Urinary bladder (tissue), 4 donors: ENCODE data around the gene FCHSD2. TPM values are rescaled to one million over a fixed set of nuclear protein-coding genes. Genes with fewer than 3 reads are reported as not detected.

Experiments used
- DNase-seq: peaks from one replicate; pipeline ENCODE4 v3.0.0-alpha.2; 2015; ENCODE audit errors: extremely low spot score
- H3K27ac ChIP-seq: one replicate; pipeline ENCODE4 v1.5.1; 2013; ENCODE audit warnings: low read depth, mild to moderate bottlenecking, moderate library complexity
- H3K36me3 ChIP-seq: one replicate; pipeline ENCODE4 v1.6.1; 2013; ENCODE audit warnings: mild to moderate bottlenecking, moderate library complexity; ENCODE audit not compliant: insufficient read depth
- H3K4me1 ChIP-seq: one replicate; pipeline ENCODE4 v1.6.1; 2013; ENCODE audit warnings: mild to moderate bottlenecking, moderate library complexity; ENCODE audit not compliant: insufficient read depth
- H3K4me3 ChIP-seq: one replicate; pipeline ENCODE4 v1.5.1; 2013; ENCODE audit warnings: low read depth, low read length
- WGBS: extraction: QIAGEN DNeasy Blood & Tissue Kit; methylation state at CpG from one replicate; pipeline ENCODE4 v1.1.7; 2013; 5-methylcytosine and 5-hydroxymethylcytosine counted together
- polyA plus RNA-seq: library from polyadenylated mRNA; stranded (reverse); fragments of 200-250 nt; gene quantifications from one replicate; pipeline ENCODE4 v1.2.3, GENCODE V29; 2013
- total RNA-seq: library from RNA; depleted of rRNA; stranded (reverse); fragments of >200 nt; gene quantifications from one replicate; pipeline ENCODE4 v1.2.3, GENCODE V29; 2014
- donor health status: healthy with polysubstance abuse.
- donor health status: healthy.

Gene FCHSD2
- total and polyA plus RNA-seq, 2 donors: 21.4 to 40.5 TPM

DNA sequence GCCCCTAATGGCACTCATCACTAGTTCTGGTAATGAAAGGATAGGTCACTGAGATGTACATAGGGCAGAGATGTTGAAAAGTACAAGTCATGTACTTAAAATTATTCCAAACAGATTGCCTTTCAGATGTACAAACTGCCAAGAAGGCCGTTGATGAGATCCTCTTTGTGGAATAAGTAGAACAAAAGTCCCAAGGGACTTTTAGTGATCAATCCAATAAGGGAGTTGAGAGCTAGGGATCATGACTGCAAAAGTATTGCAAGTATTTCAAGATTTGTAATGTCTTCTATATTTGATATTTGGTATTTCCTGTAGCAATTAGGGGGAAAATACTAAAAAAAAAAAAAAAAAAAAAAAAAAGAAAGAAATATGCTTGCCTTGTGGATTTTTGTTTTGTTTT is 245.7 kb downstream of the FCHSD2 start:
- no peak overlapping the region for H3K4me3 ChIP-seq
- DNase-seq: no peak
- H3K27ac ChIP-seq: no peak overlapping the region
- peaks cover 2% of the 10 kb centered on the region for H3K36me3 ChIP-seq
- 87% methylated on average over 1 of the region's 1 CpG for WGBS
- H3K4me1 ChIP-seq: no peaks in the 10 kb centered on the region

DNA sequence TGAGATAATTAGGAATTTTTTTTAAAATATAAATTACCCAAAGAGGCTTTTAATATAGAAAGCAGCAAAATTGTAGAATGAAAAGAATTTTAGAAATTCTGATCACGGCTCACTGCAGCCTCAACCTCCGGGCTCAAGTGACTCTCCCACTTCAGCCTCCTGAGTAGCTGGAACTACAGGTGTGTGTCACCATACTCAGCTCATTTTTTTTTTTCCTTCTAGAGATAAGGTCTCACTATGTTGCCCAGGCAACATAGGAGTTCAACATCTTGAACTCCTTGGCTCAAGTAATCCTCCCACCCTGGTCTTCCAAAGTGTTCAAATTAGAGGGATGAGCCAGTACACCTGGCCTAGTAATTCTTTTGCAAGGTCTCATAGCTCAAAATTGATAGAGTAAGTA is 251.2 kb downstream of the FCHSD2 start:
- Histone ChIP-seq H3K27ac (no peak overlapping the region), H3K4me1 (no peaks in the 10 kb centered on the region), H3K4me3 (no peak overlapping the region), H3K36me3 (peaks cover 5% of the 10 kb centered on the region)
- WGBS: over 99% methylated on average over 2 of the region's 2 CpGs
- no peak for DNase-seq

DNA sequence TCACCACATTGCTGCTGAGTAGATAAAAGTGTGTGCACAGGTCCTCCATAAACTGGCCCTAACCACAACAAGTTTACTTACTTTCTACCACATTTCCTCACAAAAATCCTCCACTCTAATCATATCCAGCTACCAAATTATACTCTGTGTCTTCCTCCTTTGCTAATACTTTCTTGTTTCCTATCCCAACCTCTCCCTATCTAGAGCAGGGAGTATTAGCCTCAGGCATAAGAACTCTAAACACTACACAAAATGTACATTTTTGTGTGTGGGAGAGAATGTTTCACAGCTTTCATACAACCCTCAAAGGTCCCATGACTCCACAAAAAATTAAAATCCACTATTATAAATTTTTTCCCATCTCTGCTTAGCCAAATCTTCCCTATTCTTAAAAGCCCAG is 255.5 kb downstream of the FCHSD2 start:
- Histone ChIP-seq H3K4me3 (no peak overlapping the region), H3K36me3 (peaks cover 5% of the 10 kb centered on the region), H3K4me1 (no peaks in the 10 kb centered on the region), H3K27ac (no peak overlapping the region)
- DNase-seq: no peak

DNA sequence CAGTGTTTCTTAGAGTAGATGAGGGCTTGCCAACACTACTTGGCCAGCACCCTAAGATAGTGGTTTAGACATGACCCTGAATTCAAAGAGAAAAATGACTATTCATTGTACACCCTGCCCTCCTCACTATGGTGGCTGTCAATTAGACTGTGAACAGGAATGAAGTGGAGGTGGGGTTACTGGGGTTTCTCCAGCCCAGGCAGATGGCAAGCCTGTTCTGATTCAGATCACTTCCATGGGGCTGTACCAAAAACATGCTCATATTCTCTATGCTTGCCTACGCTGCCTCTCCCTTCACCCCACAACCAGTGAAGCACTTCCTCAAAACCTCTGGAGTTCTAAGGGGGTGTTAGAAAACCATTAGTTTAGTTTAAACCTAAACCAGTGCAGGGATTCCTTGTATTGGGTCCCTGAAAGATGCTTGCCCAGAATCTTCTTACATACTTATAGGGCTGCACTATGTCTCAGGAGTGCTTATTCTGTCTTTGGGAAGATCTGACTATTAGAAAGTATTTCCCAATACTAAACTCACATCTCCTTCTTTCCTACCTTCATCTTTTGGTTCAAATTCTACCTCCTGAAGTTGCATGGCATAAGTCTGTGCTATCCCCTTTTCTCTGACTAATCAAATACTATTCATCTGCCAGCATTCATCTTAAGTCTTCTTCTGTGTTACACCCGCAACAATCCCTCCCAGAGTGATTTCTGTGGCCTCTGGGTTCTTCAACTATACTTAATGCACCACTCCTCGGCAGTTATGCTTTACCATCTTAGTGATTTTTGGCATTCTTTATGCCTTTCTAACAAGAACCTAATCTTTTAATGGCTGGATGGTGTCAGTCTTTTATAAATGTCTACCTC is 256.1 kb downstream of the FCHSD2 start:
- DNase-seq: no peak
- Histone ChIP-seq H3K4me1 (no peaks in the 10 kb centered on the region), H3K36me3 (peaks cover 5% of the 10 kb centered on the region), H3K4me3 (no peak overlapping the region), H3K27ac (no peak overlapping the region)
- WGBS: 95% methylated on average over 3 of the region's 3 CpGs

DNA sequence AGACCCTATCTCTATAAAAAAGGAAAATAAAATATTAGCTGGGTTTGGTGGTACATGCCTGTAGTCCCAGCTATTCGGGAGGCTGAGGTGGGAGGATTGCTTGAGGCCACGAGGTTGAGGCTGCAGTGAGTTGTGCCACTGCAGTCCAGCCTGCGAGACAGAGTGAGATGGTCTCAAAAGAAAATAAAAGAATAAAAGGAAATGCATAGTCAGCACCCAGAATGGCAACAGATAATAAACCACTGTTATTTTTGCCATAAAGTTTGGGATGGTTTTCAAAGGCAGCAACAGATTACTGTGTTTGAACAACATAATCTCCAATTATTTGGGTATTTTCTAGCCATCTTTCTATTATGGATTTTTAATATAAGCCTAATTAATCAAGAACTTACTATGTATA is 266.0 kb downstream of the FCHSD2 start:
- Histone ChIP-seq H3K27ac (no peak overlapping the region), H3K4me3 (no peak overlapping the region), H3K4me1 (no peaks in the 10 kb centered on the region), H3K36me3 (no peaks in the 10 kb centered on the region)
- WGBS: 97% methylated on average over 3 of the region's 3 CpGs
- DNase-seq: no peak

DNA sequence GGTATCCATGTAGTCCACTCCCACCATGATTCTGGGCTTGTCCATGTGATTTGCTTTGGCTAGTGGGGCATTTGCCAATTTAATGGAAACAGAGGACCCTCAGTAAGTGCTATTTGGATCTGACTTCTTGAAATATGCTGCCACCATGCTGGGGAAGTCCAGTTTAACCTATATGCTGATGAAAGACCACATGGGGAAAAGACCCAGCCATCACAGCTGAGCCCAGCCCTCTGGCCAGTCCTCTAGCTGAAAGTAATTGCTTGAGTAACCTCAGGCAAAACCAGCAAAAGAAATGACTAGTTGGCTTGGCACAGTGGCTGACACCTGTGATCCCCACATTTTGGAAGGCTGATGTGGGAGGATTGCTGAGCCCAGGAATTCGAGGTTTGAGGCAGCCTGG is 266.4 kb downstream of the FCHSD2 start:
- Histone ChIP-seq H3K27ac (no peak overlapping the region), H3K36me3 (no peaks in the 10 kb centered on the region), H3K4me3 (no peak overlapping the region), H3K4me1 (no peaks in the 10 kb centered on the region)
- 96% methylated on average over 1 of the region's 1 CpG for WGBS
- no peak for DNase-seq

DNA sequence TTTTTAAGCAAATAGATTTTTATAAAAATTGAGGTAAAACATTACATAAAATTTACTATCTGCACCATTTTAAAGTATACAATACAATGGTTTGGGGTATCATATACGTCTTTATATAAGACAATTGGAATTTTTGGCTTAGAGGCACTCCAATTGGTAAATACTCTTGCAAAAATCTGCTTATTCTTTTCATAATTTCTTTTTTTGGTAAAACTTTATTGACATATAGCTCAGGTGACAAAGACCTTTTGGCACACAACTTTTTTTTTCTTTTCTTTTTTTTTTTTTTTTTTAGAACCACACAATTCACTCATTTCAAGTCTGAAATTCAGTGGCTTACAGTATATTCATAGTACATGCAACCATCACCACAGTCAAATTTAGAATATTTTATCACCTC is 270.1 kb downstream of the FCHSD2 start:
- WGBS: 97% methylated on average over 1 of the region's 1 CpG
- no peaks in the 10 kb centered on the region for H3K36me3 ChIP-seq

DNA sequence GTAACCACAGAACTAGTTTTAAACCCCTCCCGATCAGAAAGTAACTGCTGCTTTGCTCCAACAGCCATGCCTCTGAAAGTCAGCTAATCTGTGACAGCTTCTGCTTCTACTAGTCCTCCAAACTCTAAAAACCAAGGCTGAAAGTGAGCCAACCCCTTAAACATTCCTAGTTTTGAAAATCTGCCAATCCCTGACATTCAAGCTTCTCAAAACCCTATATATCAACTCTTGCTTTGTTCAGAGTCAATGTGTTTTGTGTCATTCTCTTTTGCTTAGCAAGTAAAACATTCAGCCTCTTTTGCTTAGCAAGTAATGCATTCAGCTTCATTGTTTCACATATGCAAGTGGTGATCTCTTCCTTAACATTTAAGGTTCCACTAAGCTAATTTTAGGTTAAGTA is 271.0 kb downstream of the FCHSD2 start:
- H3K4me3 ChIP-seq: no peak overlapping the region
- no peaks in the 10 kb centered on the region for H3K4me1 ChIP-seq
- no peak overlapping the region for H3K27ac ChIP-seq
- no peak for DNase-seq
- no peaks in the 10 kb centered on the region for H3K36me3 ChIP-seq
- WGBS: 47% methylated on average over 1 of the region's 1 CpG

More for the DNA sequence above, 270.1 kb downstream of the FCHSD2 start:
- no peak overlapping the region for H3K4me3 ChIP-seq
- no peak for DNase-seq
- no peak overlapping the region for H3K27ac ChIP-seq
- H3K4me1 ChIP-seq: no peaks in the 10 kb centered on the region

DNA sequence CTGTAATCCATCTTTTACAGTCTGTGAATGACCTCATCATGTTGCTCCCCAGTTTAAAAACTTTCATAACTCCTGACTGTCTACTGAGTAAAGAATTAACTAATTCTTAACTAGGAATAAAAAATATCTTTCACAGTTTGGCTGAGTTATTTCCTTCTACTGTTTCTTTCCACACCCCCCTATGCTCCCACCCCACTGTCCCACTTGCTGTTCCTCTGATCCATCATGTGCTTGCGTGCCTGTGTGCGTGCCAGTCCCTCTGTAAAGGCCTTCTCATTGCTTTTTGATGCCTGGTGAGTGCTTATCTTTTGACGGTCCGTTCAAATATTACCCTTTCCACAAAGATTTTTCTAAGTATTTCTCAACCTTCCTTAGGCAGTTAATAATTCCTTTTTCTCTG is 272.3 kb downstream of the FCHSD2 start:
- Histone ChIP-seq H3K4me3 (no peak overlapping the region), H3K36me3 (no peaks in the 10 kb centered on the region), H3K4me1 (no peaks in the 10 kb centered on the region), H3K27ac (no peak overlapping the region)
- 81% methylated on average over 4 of the region's 4 CpGs for WGBS
- DNase-seq: no peak

DNA sequence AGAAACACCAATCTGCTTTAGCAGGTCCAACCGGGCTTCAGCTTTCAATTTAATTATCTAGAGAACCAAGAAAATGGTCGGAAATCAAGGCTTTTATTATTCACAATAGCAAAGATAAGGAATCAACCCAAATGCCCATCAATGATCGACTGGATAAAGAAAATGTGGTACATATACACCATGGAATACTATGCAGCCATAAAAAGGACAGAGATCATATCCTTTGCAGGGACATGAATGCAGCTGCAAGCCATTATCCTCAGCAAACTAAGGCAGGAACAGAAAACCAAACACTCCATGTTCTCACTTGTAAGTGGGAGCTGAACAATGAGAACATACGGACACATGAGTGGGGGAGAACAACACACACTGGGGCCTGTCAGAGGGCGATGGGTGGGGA is 274.1 kb downstream of the FCHSD2 start:
- no peak overlapping the region for H3K27ac ChIP-seq
- H3K4me1 ChIP-seq: no peaks in the 10 kb centered on the region
- no peak overlapping the region for H3K4me3 ChIP-seq
- DNase-seq: no peak
- no peaks in the 10 kb centered on the region for H3K36me3 ChIP-seq
- 97% methylated on average over 5 of the region's 5 CpGs for WGBS

DNA sequence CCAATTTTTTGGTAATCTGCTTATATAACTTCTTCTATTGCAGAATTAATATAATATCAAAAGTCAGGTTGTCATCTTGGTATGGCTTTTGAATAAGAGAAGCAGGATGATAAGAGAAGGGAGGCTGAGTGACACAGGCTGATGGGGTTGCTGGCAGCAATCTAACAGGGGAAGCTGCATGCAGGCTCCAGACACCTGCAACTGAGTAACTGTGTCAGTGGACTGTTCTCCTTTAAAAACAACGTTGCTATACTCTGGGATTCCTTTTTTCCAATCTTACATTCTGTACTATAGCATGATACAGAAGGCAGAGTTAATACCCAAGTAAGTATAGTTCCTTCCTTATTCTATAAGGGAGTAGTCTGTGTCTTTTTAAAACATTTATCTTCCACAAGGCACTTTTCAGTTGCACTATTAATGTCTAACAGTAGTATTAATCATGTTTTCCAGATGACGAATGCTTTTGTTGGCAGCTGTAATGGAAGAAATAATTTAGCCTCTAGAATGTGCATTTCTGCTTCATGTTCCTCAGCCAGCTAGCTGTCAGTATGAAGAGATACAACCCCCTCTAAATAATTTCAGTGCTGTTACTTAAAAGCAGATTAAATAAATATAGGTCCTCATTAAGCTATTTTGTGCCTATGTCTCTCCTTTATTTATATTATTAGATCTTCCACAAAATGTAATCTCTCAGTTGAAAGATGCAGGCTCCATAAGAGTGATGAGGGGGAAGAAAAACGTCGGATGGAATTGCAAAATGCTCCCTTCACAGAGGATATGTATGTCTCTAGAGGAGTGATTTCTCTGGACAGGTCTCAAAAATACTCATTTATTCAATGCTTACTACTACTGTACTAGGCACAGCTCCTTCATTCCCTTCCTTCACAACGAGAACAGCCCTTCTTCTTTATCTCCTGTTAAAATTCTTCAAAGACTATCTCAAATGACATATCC is 277.1 kb downstream of the FCHSD2 start:
- H3K36me3 ChIP-seq: no peaks in the 10 kb centered on the region
- H3K27ac ChIP-seq: no peak overlapping the region
- 17% methylated on average over 5 of the region's 5 CpGs for WGBS
- no peak overlapping the region for H3K4me3 ChIP-seq
- no peaks in the 10 kb centered on the region for H3K4me1 ChIP-seq
- DNase-seq: peak; percentile 81

DNA sequence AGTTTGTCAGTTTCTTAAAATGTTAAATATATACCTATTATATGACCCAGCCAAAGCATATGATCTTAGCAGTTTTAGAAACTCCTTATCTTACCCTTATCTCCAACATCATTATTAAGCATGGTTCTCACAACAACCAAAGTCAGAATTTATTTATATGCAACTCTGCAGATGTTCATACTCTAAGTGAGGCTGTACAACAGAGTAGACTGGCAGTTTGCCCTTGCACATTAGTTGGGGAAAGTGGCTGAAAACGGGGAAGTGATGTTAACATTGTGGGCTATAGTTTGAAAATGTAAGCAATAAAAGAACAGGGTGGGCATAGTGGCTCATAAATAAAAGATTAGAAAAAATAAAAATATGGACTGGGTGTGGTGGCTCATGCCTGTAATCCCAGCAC is 278.2 kb downstream of the FCHSD2 start:
- WGBS: 33% methylated on average over 1 of the region's 1 CpG
- no peak for DNase-seq
- H3K4me3 ChIP-seq: no peak overlapping the region
- no peaks in the 10 kb centered on the region for H3K36me3 ChIP-seq
- H3K4me1 ChIP-seq: no peaks in the 10 kb centered on the region
- no peak overlapping the region for H3K27ac ChIP-seq

DNA sequence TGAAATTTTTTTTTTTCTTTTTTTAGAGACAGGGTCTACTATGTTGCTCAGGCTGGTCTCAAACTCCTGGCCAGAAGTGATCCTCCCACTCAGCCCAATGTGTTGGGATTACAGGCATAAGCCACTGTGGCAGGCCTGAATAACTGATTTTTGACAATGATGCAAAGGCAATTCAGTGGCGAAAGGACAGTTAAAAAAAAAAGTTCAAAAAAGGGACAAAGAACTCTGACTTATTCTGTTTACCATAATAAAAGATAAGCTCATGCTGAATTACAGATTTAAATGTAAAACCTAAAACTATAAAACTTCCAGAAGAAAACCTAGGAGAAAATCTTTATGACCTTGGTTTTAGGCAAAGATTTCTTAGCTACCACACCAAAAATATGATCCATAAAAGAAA is 279.0 kb downstream of the FCHSD2 start:
- H3K36me3 ChIP-seq: no peaks in the 10 kb centered on the region
- no peak for DNase-seq
- WGBS: 70% methylated on average over 1 of the region's 1 CpG
- no peaks in the 10 kb centered on the region for H3K4me1 ChIP-seq
- H3K4me3 ChIP-seq: no peak overlapping the region
- H3K27ac ChIP-seq: no peak overlapping the region

DNA sequence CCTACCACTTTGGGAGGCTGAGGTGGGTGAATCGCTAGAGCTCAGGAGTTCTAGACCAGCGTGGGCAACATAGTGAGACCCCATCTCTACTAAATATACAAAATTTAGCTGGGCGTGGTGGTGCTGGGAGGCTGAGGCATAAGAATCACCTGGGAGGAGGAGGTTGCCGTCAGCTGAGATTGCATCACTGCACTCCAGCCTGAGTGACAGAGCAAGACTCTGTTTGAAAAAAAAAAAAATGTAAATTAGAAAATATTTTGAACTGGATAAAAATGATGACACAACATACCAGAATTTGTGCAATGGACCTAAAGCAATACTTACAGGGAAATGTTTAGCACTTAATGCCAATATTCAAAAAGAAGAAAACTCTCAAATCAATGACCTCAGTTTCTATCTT is 281.5 kb downstream of the FCHSD2 start:
- no peak for DNase-seq
- Histone ChIP-seq H3K4me1 (no peaks in the 10 kb centered on the region), H3K36me3 (no peaks in the 10 kb centered on the region), H3K4me3 (no peak overlapping the region), H3K27ac (no peak overlapping the region)
- 97% methylated on average over 4 of the region's 4 CpGs for WGBS
